ENCODE results near the gene TNNT2.

The TNNT2 gene

GRCh38 chr1:201354901-201355295 lies 22.6 kb downstream of the TNNT2 start:
- no peak for DNase-seq

DNA sequence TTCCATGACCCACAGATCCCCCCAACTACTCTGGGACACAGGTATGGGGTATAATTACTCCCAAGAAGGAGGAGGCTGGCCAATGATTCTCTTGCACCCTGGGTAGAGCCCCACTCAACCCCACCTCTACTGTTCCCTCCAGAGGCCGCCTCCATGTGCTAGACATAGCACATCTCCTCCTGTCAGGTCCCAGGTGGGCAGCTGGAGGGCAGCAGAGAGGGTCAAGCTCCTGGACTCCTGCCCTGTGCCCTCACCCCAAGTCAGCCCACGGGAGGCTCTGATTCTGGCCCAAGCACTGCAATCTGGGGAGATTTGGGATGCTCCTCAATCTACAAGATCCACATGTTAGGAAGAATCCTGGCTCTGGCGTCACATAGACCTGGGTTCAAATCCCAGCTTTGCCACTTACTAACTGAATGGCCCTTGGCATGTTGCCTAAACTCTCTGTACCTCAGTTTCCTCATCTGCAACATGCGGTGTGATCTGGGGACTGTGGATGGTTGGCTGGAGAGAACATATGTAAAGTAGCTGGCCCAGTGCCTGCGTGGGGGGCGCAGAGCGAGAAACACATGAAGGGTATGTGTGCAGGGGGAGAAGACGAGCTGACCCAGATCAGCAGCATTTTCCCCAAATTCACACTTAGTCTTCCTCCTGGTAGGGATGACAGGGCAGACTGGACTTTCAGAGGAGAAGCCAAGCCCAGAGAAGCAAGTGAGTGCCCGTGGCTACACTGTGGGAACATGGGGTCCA lies 23.2 kb downstream of the TNNT2 start:
- DNase-seq, result no peak

GRCh38 chr1:201353186-201353940 lies 24.1 kb downstream of the TNNT2 start:
- DNase-seq, result no peak

- DNase-seq, result no peak
Observed at GRCh38 chr1:201351617-201352016, 25.9 kb downstream of the TNNT2 start.

GRCh38 chr1:201350884-201351283 lies 26.6 kb downstream of the TNNT2 start:
- DNase-seq, result no peak

- no peak for DNase-seq
Observed at GRCh38 chr1:201350361-201350725, 27.1 kb downstream of the TNNT2 start.

DNA sequence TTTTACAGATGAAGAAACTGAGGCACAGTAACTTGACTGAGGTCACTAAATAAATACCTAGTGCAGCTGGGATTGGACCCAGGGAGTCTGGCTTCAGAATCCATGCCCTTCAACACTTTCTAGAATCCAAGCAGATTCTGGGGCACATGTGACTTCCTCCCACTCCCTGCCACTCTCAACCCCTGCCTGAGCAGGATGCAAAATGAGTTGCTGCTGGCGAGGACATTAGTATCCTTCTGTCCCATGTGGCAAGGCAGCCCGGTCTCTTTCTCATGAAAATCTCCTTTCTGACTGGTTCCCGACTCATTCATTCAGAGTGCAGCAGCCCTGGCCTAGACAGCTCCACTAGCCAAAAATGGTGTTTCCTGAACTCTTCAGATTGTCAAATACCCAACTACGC lies 28.4 kb downstream of the TNNT2 start:
- DNase-seq, result no peak

DNA sequence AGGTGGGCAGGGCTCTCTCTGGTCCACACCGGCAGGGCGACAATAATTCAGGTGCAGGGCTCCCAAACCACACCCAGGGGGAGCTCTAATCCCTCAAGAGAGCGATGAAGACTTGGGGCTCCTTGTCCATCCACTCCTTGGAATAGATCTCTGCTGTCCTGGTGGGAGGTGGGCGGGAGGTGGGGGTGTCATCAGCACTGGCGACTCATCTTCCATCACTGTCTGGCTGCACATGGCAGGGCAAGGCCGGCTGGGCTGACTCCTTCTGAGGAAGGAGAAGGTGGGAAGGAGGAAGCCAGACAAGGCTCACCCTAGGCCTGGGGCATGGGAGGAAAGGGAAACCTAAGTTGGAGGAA lies 29.3 kb downstream of the TNNT2 start:
- no peak for DNase-seq

GRCh38 chr1:201347498-201348210 lies 29.8 kb downstream of the TNNT2 start:
- DNase-seq, result no peak

GRCh38 chr1:201346987-201347386 lies 30.5 kb downstream of the TNNT2 start:
- no peak for DNase-seq

DNA sequence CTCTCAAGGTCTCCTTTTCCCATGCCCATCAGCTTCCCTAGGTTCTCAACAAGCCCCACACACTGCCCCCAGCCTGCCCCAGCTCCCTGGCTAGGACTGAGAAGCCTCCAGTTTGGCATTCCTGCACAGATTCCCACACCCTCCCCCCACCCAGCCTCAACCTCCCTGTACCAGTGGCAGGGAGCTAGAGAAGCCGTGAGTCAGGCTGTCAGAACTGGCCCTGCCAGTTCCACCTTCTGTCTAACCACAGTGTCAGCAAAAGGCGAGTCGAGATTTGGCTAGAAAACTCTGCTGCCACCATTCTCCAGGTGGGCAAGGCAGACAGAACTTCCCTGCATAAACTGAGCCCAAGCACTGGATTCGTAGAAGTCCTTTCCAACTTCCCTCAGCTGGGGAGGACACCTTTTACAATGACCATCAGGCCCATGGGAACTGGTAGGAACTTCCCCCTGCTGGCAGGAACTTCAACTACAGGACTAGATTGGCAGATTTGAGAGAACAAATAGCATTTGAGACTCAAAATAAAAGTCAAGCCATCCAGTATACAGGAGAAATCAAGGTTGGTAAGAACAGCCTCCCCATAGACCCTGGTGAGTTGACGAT lies 31.0 kb downstream of the TNNT2 start:
- no peak for DNase-seq

DNA sequence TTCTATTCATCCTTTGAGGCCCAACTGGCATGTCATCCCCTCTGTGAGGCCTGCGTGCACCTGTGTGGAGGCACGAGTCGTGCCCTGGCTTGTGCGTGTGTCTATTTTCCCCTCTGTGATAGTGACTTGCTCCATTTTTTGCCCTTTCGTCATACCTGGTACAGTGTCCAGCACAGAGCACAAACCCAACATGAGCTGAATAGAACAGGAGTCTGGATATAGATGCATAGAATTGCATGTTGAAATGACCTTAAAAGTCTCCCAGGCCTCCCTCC lies 32.5 kb downstream of the TNNT2 start:
- no peak for DNase-seq

DNA sequence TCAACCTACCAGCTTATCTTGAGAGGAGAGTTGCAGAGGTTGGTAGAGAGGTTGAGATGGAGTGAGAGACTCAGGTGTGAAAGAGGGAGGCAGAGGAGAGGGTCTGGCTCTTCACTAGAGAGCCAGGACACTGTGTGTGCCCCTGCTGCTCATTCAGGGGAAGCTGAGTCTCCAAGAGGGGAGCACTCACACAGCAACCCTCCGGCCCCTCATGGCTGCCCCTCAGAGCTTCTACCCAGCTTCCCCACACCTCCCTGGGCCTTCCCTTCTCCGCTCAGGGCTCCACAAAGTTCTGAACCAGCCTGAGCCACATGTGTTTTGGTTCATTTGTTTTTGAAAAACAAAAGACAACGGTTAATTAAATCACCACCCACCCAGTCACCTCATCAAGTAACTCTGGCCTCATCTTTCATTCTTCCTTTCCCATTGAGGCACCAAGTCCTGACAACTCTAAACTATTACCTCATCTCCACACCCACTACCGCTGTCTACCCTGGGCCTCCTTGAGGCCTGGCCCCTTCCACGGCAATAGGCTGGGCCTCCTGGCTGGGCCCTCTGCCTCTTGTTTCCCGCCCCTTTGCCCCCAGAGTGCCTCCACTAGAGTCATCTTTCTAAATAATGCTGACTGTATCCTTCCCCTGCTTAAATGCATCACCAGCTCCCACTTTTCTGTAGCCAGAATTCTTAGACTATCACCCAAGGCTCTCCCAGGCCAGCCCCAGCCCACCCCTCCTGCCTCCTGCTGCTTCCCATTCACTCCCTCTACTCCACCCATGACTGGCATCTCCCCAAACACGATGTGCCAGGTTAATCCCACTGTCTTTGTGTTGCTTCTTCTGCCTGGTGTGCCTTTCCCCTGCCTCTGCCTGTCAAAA lies 33.0 kb downstream of the TNNT2 start:
- DNase-seq, result no peak

- DNase-seq, result no peak
Observed at GRCh38 chr1:201341377-201341776, 36.1 kb downstream of the TNNT2 start.

DNA sequence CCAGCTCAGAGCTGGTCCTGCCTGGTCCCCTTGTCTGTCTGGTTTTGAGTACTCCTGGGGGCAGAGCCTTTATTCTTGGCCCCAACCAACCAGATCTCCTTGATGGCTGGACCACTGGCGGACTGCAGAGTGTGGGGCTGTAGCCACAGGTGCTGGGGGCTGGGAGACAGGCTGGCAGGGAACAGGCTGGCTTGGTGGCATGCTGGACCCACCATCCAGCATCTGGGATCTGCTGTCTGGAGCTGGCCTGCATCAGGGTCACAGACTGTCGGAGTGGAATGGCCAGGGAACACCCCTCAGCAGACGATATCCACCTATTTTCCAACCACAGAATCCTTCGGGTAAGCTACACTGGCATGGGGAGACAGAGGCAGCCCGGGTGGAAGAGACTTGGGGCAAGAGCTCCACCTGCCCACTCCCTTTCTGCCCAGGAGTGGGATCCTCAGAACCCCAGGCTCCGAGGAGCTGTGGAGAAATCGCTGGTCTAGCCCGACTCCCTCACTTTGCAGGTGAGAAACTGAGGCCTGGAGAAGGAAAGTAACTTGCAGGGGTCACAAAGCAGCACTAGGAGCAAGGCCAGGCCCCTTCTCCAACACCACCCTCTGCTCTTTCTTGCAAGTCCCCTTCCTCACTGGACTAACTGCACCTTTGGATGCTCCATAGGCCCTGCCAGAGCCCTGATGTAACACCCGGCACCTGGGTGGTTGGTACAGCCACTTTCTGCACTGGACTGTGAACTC lies 40.6 kb downstream of the TNNT2 start:
- DNase-seq, result no peak

DNA sequence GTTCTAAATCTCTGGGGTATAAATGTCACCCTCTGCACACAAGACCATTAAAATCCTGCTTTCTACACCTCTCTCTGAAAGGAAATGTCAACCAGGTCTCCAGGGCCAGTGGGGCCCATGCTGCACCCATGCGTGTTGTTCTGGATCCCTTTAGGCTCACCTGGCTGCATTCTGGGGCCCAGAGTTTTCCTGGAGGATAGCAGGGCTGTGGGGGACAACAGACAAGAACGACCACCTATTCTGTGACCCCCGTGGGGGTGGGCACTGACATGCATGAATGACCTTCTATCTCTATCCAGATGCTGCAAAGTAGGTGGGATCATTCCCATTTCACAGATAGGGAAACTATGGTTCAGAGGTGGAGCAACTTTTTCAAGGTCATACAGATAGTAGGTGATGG lies 41.6 kb downstream of the TNNT2 start:
- DNase-seq, result no peak

DNA sequence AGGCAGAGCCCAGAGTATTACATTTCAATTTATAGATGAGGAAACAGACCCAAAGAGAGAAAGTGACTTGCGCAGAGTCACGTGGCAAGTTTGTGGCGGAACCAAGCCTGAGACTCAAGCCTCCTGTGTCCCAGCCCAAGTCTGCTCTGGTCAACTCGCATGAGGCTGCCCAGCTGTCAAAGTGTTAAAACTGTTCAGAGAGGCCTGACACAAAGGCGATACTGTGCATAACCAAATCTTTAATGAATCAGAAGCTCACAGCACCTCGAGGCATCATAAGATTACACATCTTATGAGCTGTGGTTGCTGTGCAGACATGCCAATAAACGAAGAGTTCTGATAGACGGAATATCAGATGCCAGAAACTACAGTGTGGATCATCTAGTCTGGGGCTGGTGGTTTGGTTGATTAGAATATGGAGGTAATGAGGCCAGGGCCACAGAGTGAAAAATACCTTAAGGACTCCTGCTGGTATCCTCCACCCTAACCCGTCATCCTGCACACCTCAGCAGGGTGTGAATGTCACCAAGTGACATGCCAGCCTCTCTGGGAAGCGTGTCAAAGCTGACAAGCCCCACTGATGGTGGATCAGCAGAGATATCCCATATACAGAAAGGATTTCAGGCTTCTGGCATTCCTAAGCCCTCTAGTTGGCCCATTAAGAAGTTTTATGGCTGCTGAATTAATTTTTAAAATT lies 42.2 kb downstream of the TNNT2 start:
- no peak for DNase-seq

- DNase-seq, result no peak
Observed at GRCh38 chr1:201334325-201335173, 42.9 kb downstream of the TNNT2 start.

- no peak for DNase-seq
Observed at GRCh38 chr1:201332616-201333335, 44.7 kb downstream of the TNNT2 start.

GRCh38 chr1:201332021-201332420 lies 45.5 kb downstream of the TNNT2 start:
- DNase-seq, result no peak

All from DMS79 treated with DMSO at 0.1 percent for 48 hours (cell line).